GM19025 (cell line): ENCODE data around the gene TIA1.
"Not testable (repeated sequence)": the region's sequence is repeated elsewhere in the genome, so short reads cannot be mapped to it uniquely, and the experiment has no call there.

Experiments
- ATAC-seq: cut with Tn5 transposase; IDR thresholded peaks from one replicate; pipeline ENCODE4 v1.9.1; 2021; ENCODE audit warnings: mild to moderate bottlenecking, low read depth, moderate library complexity; ENCODE audit not compliant: unreplicated experiment

TIA1 gene

DNA sequence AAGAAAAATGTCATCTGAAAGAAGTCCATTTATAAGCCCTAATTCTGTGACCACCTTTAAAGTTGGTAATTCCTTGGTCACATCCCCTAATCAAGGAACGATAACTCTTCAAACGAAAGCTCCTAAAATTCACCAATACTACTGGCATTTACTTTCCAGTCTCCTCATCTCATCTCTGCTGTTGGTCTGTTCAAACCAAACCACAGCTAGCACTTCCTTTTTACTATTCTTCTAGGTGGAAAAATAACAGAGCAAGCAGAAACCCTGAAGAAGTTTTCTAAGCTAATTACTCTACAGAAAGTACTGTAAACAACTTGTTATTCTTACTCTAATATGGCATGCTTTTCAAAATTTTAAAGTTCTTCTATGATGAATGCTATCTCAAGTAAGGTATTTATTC is 21.6 kb downstream of the TIA1 start:
- no peak for ATAC-seq

DNA sequence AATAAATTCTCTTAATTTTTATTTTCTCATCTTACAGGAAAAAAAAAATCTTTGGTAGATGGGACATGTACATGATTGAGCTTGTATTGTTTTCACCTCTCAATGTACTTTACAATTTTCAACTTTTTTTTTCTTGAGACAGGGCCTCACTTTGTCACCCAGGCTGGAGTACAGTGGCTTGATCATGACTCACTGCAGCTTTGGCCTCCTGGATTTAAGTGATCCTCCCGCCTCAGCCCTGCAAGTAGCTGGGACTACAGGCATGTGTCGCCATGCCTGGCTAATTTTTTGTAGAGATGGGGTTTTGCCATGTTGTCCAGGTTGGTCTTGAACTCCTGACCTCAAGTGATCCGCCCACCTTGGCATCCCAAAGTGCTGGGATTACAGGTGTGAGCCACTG is 25.1 kb downstream of the TIA1 start:
- not testable (repeated sequence) for ATAC-seq

DNA sequence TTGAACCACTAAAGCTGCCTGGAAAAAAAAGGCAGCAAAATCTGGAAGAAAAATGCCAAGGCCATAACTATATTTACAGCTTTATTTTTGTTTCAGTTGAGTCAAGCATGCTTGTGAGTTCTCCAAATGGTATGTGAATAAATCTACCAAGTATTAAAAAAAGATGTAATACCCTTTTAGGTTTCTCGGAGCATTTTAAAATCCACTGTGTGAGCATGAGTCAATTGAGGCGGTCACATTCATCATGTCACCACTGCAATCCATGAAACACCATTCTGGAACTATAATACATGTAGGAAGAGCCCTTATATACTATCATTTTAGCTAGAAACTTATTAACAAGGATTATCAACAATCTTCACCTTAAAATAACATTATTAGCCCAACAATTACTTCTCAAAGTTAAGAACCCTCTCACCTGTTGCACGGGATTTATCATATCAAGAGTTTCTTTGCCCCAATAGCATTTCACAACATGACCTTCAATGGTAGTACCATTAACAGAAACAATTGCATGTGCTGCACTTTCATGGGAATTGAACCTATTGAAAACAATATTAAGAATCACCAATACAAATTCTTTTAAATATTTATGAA is 33.4 kb downstream of the TIA1 start:
- ATAC-seq, result no peak

DNA sequence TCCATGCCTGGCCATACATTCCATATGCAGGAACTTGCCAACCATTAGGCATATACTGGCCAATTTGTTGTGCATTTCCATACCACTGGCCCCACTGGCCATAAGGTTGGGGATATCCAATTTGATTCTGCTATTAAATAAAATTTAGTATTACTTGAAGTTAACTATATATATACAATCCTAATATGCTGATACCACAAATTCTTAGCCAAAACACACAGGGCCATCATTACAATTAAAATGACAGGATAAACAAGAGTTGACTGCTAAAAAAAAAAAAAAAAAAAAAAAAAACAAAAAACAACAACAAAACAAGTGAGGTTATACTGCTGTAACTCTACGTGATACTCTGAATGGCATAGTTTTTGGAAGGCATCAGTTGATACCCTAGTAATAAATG is 34.1 kb downstream of the TIA1 start:
- ATAC-seq, result no peak

DNA sequence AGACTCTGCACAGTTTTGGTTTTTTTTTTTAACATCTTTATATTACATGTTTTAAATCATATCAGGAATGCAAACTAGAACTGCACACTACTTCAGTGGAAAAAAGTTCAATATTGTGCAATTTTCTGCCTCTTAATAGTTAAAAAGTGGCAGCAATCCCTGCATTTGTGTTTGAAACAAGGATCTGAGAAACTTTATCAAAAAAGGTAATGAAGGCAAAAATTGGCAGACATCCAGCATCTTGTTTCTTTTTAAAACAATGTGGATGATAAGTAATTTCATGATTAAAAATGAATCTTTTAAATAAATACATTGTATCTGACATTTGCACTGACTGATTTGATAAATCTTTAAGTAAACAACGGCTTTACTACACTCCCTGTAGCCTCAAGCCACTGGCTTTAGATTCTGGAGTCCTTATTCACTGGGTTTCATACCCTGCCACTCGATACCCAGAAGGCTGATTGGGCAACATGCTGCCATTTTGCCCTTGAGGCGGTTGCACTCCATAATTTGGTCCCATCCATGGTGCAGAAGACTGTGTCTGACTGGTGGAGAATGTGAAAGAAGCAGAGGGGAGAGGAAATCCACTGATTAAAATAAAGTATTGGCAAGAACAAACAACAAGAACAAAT is 36.0 kb downstream of the TIA1 start:
- no peak for ATAC-seq

DNA sequence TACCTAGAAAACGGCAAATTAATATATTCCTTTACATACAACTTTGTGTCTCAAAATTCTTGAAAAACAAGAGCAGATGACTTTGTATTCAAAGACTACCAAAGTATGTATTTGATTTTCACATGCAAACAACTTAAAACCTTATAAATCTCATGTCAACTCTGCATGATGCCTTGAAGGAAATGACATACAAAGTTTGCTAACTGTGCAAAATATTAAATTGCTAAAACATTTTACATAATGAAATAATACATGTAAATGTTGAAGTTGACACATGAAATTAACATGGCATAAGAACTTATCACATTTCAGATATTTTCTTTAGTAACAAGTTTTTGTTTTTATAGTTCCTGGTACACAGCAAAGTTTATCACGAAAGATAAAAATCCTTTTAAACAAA is 36.8 kb downstream of the TIA1 start:
- no peak for ATAC-seq

DNA sequence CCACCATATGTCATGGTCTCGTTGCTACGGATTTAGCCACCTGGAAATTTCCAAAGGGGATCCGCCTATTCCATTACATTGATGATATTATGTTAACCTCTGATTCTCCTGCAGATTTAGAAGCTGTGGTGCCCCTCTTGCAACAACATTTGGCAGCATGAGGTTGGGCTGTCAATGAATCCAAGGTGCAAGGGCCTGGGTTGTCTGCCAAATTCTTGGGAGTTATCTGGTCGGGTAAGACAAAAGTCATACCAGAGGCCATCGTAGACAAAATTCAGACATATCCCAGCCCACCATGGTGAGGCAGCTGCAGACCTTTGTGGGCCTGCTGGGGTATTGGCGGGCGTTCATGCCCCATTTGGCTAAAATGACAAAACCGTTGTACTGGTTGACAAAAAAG is 44.0 kb downstream of the TIA1 start:
- ATAC-seq, result no peak

DNA sequence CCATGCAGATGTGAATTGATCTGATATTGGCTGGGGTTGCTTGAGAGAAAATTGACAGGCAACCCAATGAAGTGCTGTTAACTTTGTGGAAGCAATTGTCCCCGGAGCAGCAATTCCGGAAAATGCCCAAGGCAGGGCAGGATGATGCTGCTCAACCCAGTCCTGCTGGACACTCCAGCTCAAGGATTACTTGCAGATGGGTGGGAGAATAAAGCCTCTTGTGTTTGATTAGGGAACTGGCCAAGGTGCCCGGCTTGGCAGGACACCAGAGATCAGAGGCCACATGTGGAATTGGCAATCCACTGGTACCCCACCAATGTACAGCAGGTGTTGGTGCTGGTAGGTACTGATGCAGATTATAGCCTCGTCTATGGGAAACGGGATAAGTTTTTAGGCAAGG is 45.3 kb downstream of the TIA1 start:
- no peak for ATAC-seq

DNA sequence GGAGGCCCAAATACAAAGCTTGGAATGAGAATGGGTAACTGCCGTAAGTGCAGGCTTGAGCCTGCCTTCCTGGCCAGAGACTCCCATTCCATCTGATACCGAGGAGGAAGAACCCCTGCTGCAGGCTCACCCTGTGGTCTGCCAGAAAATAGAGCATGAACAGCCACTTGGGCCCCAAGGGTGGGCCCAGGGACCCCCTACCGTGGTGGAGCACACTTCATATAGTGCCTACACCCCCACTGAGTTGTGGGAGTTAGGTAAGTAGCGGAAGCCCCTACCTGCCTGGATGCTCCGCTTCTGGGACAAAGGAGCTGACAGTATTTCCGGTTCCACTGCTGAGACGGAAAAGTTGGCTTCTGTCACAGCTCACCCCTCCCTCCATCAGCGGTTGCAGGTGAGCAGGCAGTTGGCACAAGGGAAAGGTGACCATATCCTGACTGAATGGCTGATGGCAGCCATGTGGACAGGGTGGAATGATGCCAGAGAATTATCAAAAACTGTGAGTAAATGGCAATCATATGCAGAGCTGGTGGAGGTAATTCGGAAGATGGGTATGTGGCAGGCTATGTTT is 46.1 kb downstream of the TIA1 start:
- no peak for ATAC-seq

DNA sequence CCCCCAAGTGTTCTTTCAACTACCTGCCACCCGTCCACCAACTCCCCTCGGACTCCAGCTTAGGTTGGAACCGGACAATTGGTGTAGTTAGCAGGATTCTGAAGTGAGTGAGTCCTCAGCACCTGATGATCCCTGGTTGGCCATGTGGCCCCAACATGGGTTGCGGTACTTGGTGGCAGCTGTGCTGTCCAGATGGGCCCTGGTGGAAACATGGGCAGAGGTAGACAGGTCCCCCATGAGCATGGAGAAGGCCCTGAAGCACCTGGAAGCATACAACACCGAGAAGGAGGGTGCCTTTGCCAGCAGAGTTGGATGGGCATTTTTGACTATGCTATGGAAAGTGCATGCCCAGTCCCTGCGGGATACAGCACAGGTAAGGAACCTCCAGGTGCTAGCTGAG is 46.6 kb downstream of the TIA1 start:
- no peak for ATAC-seq

DNA sequence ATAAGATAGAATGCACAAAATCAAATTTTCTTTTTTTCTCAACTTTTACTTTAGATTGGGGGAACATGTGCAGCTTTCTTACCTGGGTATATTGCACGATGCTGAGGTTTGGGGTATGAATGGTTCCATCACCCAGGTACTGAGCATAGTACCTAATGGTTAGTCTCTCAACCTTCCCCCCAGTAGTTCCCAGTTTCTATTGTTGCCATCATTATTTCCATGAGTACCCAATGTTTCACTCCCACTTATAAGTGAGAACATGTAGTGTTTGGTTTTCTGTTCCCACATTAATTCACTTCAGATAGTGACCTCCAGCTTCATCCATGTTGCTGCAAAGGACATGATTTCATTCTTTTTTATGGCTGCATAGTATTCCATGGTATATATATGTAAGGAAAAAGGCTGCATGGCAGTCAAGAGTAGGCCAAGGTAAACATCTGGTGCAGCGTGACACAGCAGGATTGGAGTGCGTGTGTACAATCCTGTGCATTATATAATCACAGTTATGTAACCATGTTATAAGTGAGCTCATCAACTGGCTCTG is 47.1 kb downstream of the TIA1 start:
- ATAC-seq, result no peak

DNA sequence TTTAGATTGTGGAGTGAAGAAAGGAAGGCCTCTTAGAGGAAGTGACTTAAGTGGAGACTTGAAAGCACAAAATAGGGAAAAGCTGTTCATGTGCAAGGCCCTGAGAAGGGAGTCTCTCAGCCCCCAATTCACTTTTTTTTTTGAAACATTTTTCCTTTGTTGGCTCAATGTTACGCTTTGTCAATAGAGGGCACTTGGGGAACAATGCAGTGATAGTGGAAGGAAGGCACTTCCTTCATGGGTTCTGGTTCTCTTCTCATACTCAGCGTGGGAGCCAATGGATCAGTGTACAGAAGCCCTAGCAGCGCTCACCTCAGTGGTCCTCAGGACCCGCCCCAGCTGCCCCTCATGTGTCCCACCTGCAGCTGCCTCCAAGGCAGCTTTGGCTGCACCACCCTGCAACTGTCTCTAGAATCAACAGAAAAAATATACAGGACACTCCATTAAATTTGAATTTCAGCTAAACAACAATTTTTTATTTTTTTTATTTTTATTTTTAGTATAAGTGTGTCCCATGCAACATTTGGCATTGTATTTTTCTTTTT is 49.0 kb downstream of the TIA1 start:
- ATAC-seq, result no peak

DNA sequence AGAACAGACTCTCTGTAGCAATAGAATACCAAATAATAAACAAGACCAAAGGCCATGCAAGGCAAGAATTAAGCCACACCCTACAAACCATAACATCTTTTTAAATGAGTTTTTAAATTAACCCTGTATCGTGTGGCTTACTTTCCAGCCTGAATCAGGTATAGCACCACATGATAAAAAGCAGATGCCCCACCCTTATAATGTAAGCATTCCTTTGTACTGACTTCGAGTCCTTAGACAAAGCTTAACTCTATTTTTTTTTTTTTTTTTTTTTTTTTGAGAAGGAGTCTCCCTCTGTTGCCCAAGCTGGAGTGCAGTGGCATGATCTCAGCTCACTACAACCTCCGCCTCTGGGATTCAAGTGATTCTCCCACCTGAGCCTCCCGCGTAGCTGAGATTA is 55.9 kb downstream of the TIA1 start:
- no peak for ATAC-seq

DNA sequence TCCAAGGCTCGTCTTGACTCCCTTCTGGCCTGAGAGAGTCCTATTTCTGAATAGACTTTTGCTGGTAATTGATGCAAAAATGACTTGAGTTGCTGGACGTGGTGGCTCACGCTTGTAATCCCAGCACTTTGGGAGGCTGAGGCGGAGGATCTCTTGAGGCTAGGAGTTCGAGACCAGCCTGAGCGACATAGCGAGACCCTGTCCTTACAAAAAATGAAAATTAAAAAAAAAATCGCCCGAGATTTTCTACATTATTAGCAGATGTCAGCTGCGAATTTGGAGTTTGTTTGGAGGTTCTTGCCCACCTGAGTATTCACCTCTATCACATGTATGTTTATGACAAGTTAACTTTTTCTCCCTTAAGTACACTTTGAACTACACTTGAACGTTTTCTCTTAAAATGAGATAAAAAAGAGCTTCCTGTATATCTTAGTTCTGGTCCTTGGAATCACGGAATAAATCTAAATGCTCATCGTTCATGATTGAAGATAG is 57.1 kb downstream of the TIA1 start:
- ATAC-seq, result no peak

DNA sequence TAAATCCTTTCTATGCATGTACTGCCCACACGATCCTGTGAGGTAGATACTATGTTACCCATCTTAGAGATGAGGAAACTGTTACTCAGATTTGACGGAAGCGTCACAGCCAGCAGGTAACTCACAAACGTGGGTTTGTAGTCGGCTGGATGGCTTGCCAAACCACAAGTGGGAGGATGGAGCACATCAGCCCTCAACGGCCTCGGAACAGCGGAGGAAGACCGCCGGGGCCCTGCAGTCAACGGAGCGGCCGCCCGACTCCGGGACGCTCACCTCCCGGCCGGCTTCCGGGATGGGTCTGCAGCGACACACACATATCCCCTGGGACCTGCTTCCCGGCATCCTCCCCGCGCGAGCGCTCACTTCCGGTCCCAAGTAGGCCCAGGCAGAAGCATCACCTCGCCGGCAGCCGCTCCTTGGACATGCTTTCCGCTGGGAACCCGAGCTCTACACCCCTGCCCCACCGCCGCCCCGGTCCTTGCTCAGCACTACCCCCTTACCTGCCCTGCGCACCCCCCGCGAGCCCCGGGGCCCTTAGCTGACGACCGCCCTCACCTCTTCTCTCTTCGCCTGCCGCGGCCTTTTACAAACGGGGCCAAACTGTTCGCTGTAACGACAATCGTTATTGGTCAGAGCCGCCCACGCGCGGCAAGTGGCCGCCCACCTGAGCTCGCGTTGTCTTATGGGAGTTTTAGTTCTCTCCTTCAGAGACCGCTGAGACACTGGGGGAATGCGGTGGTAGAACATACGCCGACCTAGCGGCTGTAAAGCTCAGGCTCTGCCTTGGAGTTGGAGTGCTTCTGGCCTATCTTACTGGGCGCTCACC is 57.8 kb downstream of the TIA1 start, which contains the start of gene C2orf42:
C2orf42 (minus strand) TSS at position 602 of the 826 bp plus-strand sequence. CDS start 9,034 bp downstream, outside the sequence.
- ATAC-seq, result peak; percentile 77

DNA sequence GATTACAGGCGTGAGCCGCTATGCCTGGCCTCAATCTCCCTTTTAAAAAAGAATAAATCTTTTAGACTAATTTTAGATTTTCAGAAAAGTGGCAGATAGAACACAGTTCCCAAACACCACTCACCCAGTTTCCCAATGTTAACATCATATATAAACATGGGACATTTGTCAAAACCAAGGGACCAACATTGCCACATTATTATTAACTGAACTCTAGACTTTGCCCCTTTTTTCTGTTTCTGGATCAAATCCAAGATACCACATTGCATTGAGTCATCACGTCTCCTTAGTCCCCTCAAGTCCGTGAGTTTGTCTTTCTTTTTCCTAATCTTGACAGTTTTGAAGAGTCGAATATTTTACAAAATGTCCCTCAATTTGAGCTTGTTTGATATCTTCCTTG is 60.0 kb downstream of the TIA1 start:
- no peak for ATAC-seq

DNA sequence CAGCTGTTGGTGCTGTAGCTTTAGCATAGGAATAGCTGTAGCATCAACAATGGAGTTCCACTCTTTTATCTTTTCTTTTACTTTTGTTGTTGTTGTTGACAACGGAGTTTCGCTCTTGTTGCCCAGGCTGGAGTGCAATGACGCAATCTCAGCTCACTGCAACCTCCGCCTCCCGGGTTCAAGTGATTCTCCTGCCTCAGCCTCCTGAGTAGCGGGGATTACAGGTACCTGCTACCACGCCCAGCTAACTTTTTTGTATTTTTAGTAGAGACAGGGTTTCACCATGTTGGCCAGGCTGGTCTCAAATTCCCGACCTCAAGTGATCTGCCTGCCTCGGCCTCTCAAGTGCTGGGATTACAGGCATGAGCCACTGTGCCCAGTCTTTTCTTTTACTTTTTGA is 61.3 kb downstream of the TIA1 start:
- not testable (repeated sequence) for ATAC-seq

DNA sequence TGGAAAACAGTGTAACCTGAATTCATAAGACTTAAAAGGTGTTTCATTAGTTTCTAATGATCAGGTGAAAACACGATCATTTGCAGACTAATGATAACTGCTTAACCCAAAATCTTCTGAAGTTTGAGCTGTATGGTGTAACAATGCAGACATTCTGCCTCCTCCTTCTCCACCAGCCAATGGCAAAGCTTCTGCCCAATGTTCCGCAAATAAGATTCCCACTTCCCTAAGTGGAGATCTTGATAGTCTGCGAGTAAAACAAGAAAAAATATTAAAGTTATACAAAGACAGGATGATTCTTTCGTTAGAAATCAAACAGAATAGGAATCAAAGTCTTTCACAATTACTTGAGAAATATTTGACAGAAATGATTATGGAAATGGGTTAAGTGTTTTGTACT is 65.7 kb downstream of the TIA1 start:
- no peak for ATAC-seq

DNA sequence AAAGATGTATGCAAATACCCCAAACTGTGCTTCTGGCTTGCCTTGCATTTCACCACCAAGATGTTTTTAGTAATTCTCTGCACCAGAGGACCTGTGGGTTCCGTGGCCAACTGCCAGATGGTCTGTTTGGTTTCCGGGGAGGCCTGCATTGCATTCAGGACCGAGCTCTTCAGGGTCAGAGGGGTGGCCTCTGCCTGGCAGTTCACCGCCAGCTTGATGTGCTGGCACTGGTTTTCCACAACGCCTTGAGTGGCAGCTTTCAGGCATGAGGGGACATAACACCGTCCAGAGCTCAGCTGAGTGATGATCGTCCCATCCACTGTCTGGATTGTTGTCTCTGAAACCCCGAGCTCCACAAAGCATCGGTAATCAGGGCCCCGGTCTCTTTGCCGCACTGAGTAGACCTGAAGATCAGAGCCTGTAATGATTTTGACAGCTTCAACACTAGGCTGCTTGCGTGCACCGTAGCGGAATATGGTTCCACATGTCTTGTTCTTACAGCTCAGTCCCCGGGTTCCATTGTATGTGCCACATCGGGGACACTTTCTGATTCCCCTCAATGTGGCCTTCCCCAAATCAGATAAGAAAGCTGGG is 67.0 kb downstream of the TIA1 start:
- no peak for ATAC-seq

DNA sequence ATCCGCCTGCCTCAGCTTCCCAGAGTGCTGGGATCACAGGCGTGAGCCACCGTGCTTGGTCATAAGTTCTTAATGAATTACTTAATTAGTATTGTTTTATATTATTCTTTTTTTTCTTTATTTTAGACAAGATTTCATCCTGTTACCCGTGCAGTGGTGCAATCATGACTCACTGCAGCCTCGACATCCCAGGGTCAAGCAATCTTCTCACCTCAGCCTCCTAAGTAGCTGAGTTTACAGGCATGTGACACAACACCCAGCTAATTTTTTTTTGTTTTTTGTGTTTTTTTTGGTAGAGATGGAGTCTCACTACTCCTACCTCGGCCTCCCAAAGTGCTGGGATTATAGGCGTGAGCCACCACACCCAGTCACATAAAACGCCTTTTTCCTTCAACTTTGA is 74.9 kb downstream of the TIA1 start:
- no peak for ATAC-seq
